NCI-H146 treated with DMSO at 0.1 percent for 48 hours (cell line): Measurements from ENCODE around the gene TAB2.
"Not testable (repeated sequence)": the region's sequence is repeated elsewhere in the genome, so short reads cannot be mapped to it uniquely, and the experiment has no call there.

ENCODE experiments used
- DNase-seq: peaks from one replicate; lab custom pipeline; 2025; ENCODE audit not compliant: unreplicated experiment; lab: John Stamatoyannopoulos, UW

The TAB2 gene

GRCh38 chr6:149457316-149457884 lies 139.9 kb downstream of the TAB2 start:
- no peak for DNase-seq

- no peak for DNase-seq
These were observed 140.7 kb downstream of the TAB2 start for GRCh38 chr6:149458196-149458595.

- DNase-seq, result no peak
These were observed 141.3 kb downstream of the TAB2 start for GRCh38 chr6:149458806-149459205.

GRCh38 chr6:149459761-149460160 lies 142.2 kb downstream of the TAB2 start:
- no peak for DNase-seq

- not testable (repeated sequence) for DNase-seq
These were observed 142.7 kb downstream of the TAB2 start for GRCh38 chr6:149460249-149460648.
